IMR-90 (cell line): ENCODE data around the gene TMEM62. TPM values are rescaled to one million over a fixed set of nuclear protein-coding genes. Genes with fewer than 3 reads are reported as not detected.

Experiments
- ATAC-seq: fragments of 200-7000 bp; cut with Tn5 transposase; 2 replicates; pipeline ENCODE4 v1.9.1; 2020; ENCODE audit warnings: low read depth, mild to moderate bottlenecking, moderate library complexity
- BruUV-seq: library from RNA; stranded (reverse); fragments of 400-500 nt; replicated peaks from 2 replicates; lab custom pipeline; 2021; lab: Mats Ljungman, UMichigan
- CTCF ChIA-PET: fragments of 300-600 bp; formaldehyde crosslinking; extraction: SDS; loops from one replicate; lab custom pipeline; 2021; ENCODE audit warnings: antibody characterized with exemption; lab: Yijun Ruan, JAX
- POLR2A ChIA-PET: fragments of 300-600 bp; sonication (Branson Sonifier 250); formaldehyde crosslinking; loops from one replicate; lab custom pipeline; 2022; ENCODE audit warnings: antibody characterized with exemption; ENCODE audit not compliant: unreplicated experiment; lab: Charles Lee
- DNase-seq: peaks from one replicate; pipeline ENCODE4 v3.0.0; 2013
- H2AFZ ChIP-seq: replicated peaks from 2 replicates; pipeline ENCODE3; 2013; ENCODE audit warnings: low read length, mild to moderate bottlenecking; ENCODE audit not compliant: poor library complexity
- H2AK5ac ChIP-seq: 2 replicates; pipeline ENCODE4 v1.6.1; 2013; ENCODE audit warnings: low read depth, low read length, inconsistent platforms
- H2AK9ac ChIP-seq: replicated peaks from 2 replicates; pipeline ENCODE3; 2013; ENCODE audit warnings: mild to moderate bottlenecking, low read depth, low read length, moderate library complexity; ENCODE audit not compliant: poor library complexity
- H2BK120ac ChIP-seq: 2 replicates; pipeline ENCODE4 v1.6.1; 2013; ENCODE audit warnings: low read depth, low read length, inconsistent platforms
- H2BK15ac ChIP-seq: 3 replicates; pipeline ENCODE4 v1.6.1; 2013; ENCODE audit warnings: low read depth, low read length, inconsistent platforms
- H2BK20ac ChIP-seq: 2 replicates; pipeline ENCODE4 v1.6.1; 2013; ENCODE audit warnings: low read depth, mild to moderate bottlenecking, inconsistent platforms, low read length, moderate library complexity
- H2BK5ac ChIP-seq: 2 replicates; pipeline ENCODE4 v1.6.1; 2013; ENCODE audit warnings: mild to moderate bottlenecking, low read depth, low read length, inconsistent platforms; ENCODE audit not compliant: poor library complexity, severe bottlenecking
- H3K14ac ChIP-seq: replicated peaks from 2 replicates; pipeline ENCODE4 v1.6.1; 2013; ENCODE audit warnings: low read depth, low read length, inconsistent platforms
- H3K18ac ChIP-seq: 2 replicates; pipeline ENCODE4 v1.6.1; 2013; ENCODE audit warnings: low read depth, low read length, control low read depth
- H3K23ac ChIP-seq: 2 replicates; pipeline ENCODE4 v1.6.1; 2013; ENCODE audit warnings: low read depth, low read length, inconsistent platforms
- H3K27ac ChIP-seq: 2 replicates; pipeline ENCODE4 v1.5.1; 2013; ENCODE audit warnings: mild to moderate bottlenecking, control low read depth, low read length; ENCODE audit not compliant: insufficient read depth
- H3K27me3 ChIP-seq: 2 replicates; pipeline ENCODE4 v1.6.1; 2013; ENCODE audit warnings: low read length; ENCODE audit not compliant: control insufficient read depth, insufficient read depth
- H3K36me3 ChIP-seq: 2 replicates; pipeline ENCODE4 v1.6.1; 2013; ENCODE audit warnings: low read length, mixed read lengths; ENCODE audit not compliant: control insufficient read depth, insufficient read depth
- H3K4ac ChIP-seq: 2 replicates; pipeline ENCODE4 v1.6.1; 2013; ENCODE audit warnings: low read depth, low read length, inconsistent platforms
- H3K4me1 ChIP-seq: 2 replicates; pipeline ENCODE4 v1.6.1; 2013; ENCODE audit warnings: low read length, mixed read lengths; ENCODE audit not compliant: control insufficient read depth, insufficient read depth
- H3K4me2 ChIP-seq: 2 replicates; pipeline ENCODE4 v1.6.1; 2013; ENCODE audit warnings: low read depth, mild to moderate bottlenecking, control low read depth, low read length, moderate library complexity
- H3K4me3 ChIP-seq: 2 replicates; pipeline ENCODE4 v1.5.1; 2013; ENCODE audit warnings: low read depth, mild to moderate bottlenecking, control low read depth, low read length, moderate library complexity; ENCODE audit not compliant: insufficient read depth
- H3K56ac ChIP-seq: 2 replicates; pipeline ENCODE4 v1.6.1; 2013; ENCODE audit warnings: low read length, inconsistent platforms; ENCODE audit not compliant: insufficient read depth; ENCODE audit errors: extremely low read depth
- H3K79me1 ChIP-seq, 2 experiments: 2 replicates each; pipeline ENCODE4 v1.6.1; 2013; ENCODE audit warnings: low read length in 2 of 2, inconsistent platforms in 1 of 2, low read depth in 1 of 2
- H3K9ac ChIP-seq: 2 replicates; pipeline ENCODE4 v1.6.1; 2013; ENCODE audit warnings: low read depth, low read length, control low read depth
- H3K9me1 ChIP-seq: 2 replicates; pipeline ENCODE4 v1.6.1; 2013; ENCODE audit warnings: low read length, inconsistent platforms; ENCODE audit not compliant: insufficient read depth
- H3K9me3 ChIP-seq: 2 replicates; pipeline ENCODE4 v1.6.1; 2013; ENCODE audit warnings: low read length; ENCODE audit not compliant: control insufficient read depth, insufficient read depth
- H4K20me1 ChIP-seq: 2 replicates; pipeline ENCODE4 v1.6.1; 2013; ENCODE audit warnings: low read length, inconsistent platforms; ENCODE audit not compliant: insufficient read depth
- H4K5ac ChIP-seq: 2 replicates; pipeline ENCODE4 v1.6.1; 2013; ENCODE audit warnings: mild to moderate bottlenecking, low read depth, low read length, control low read depth
- H4K8ac ChIP-seq, 2 experiments: 2 replicates each; pipeline ENCODE4 v1.6.1; 2013; ENCODE audit warnings: low read depth in 2 of 2, low read length in 2 of 2, control low read depth in 1 of 2, inconsistent platforms in 1 of 2
- H4K91ac ChIP-seq: 2 replicates; pipeline ENCODE4 v1.6.1; 2013; ENCODE audit warnings: low read depth, low read length, inconsistent platforms; ENCODE audit not compliant: insufficient read depth
- BHLHE40 ChIP-seq: fragments of 150-350 bp; IDR thresholded peaks from 2 replicates; pipeline ENCODE4 v1.6.1; 2016; ENCODE audit warnings: mild to moderate bottlenecking, low read depth, low read length
- CEBPB ChIP-seq: IDR thresholded peaks from 2 replicates; pipeline ENCODE4 v1.6.1; 2012; ENCODE audit warnings: low read depth, low read length, improper control_type of control experiment
- CHD1 ChIP-seq: IDR thresholded peaks from 2 replicates; pipeline ENCODE4 v1.6.1; 2012; ENCODE audit warnings: low read depth, low read length, improper control_type of control experiment
- CTCF ChIP-seq: conservative IDR thresholded peaks from 2 replicates; pipeline ENCODE4 v1.5.1; 2012; ENCODE audit warnings: mild to moderate bottlenecking, low read depth, low read length, improper control_type of control experiment
- ELK1 ChIP-seq: fragments of 150-350 bp; IDR thresholded peaks from 2 replicates; pipeline ENCODE4 v1.6.1; 2016; ENCODE audit warnings: low read depth, mild to moderate bottlenecking, low read length, moderate library complexity, borderline replicate concordance
- FOS ChIP-seq: fragments of 150-350 bp; IDR thresholded peaks from 2 replicates; pipeline ENCODE4 v1.6.1; 2016; ENCODE audit warnings: low read depth, low read length
- MAFK ChIP-seq: IDR thresholded peaks from 2 replicates; pipeline ENCODE4 v1.6.1; 2012; ENCODE audit warnings: low read depth, low read length, improper control_type of control experiment
- MAZ ChIP-seq: IDR thresholded peaks from 2 replicates; pipeline ENCODE4 v1.6.1; 2012; ENCODE audit warnings: low read depth, mild to moderate bottlenecking, low read length, improper control_type of control experiment, moderate library complexity, borderline replicate concordance
- NFE2L2 ChIP-seq: fragments of 150-350 bp; IDR thresholded peaks from 2 replicates; pipeline ENCODE4 v1.6.1; 2016; ENCODE audit warnings: low read depth, mild to moderate bottlenecking, low read length
- POLR2A ChIP-seq: IDR thresholded peaks from 2 replicates; pipeline ENCODE4 v1.6.1; 2012; ENCODE audit warnings: mild to moderate bottlenecking, low read depth, low read length
- RAD21 ChIP-seq: IDR thresholded peaks from 2 replicates; pipeline ENCODE4 v1.6.1; 2012; ENCODE audit warnings: low read length, improper control_type of control experiment
- RCOR1 ChIP-seq: IDR thresholded peaks from 2 replicates; pipeline ENCODE4 v1.6.1; 2012; ENCODE audit warnings: mild to moderate bottlenecking, low read length, improper control_type of control experiment; ENCODE audit not compliant: insufficient replicate concordance
- RFX5 ChIP-seq: IDR thresholded peaks from 2 replicates; pipeline ENCODE4 v1.8.0; 2012; ENCODE audit warnings: low read depth, mild to moderate bottlenecking, low read length, moderate library complexity
- SMC3 ChIP-seq: fragments of 150-350 bp; IDR thresholded peaks from 2 replicates; pipeline ENCODE4 v1.6.1; 2016; ENCODE audit warnings: low read depth, mild to moderate bottlenecking, antibody characterized with exemption, low read length, moderate library complexity
- USF2 ChIP-seq: fragments of 150-350 bp; IDR thresholded peaks from 2 replicates; pipeline ENCODE4 v1.6.1; 2017; ENCODE audit warnings: mild to moderate bottlenecking, antibody characterized with exemption, low read length, low read depth
- WGBS, 2 experiments: methylation state at CpG; one replicate each; pipeline versions ENCODE4 v1.1.5 to v1.1.7; 2013; ENCODE audit warnings: missing lambda C conversion rate in 2 of 2; ENCODE audit not compliant: insufficient read length in 1 of 2; ENCODE audit errors: extremely low coverage in 2 of 2; 5-methylcytosine and 5-hydroxymethylcytosine counted together
- dilution Hi-C: fragments of 300-500 bp; cut with HindIII; formaldehyde crosslinking; loops from one replicate; pipeline ENCODE4 v1.14.3; 2018; ENCODE audit warnings: low sequenced_read_pairs; ENCODE audit not compliant: unreplicated experiment
- in situ Hi-C: fragments of 300-500 bp; cut with MboI; formaldehyde crosslinking; loops from 3 replicates; pipeline ENCODE4 v1.14.3; 2019; ENCODE audit warnings: low sequenced_read_pairs, inconsistent platforms, mixed read lengths
- intact Hi-C: fragments of 100-400 bp; cut with micrococcal nuclease; formaldehyde crosslinking; loops from 2 replicates; pipeline ENCODE4 v1.10.0; 2022
- polyA plus RNA-seq, 3 experiments: library from polyadenylated mRNA; depleted of rRNA; stranded (reverse); fragments of >200 nt; gene quantifications; 2 replicates each; pipeline ENCODE4 v1.2.3, GENCODE V29; 2012; ENCODE audit warnings: low replicate concordance in 1 of 3
- total RNA-seq: library from RNA; depleted of rRNA; stranded (reverse); fragments of >200 nt; gene quantifications from 2 replicates; pipeline ENCODE4 v1.2.3, GENCODE V29; 2012

The TMEM62 gene
- total and polyA plus RNA-seq, 2 of the 4 experiments (the other 2 are of a cell fraction) = 3.7 to 5.6 TPM

GRCh38 chr15:43206054-43206453 lies 72.7 kb downstream of the TMEM62 start (continued):
- TF ChIP-seq RFX5 = no peak
- TF ChIP-seq MAZ = no peak
- no peak for TF ChIP-seq CHD1

- Histone ChIP-seq H3K36me3 (no peaks in the 10 kb centered on the region), H2AFZ (no peak overlapping the region), H2AK9ac (no peak overlapping the region), H3K14ac (no peak overlapping the region), H2AK5ac (no peak overlapping the region), H3K79me1 (no peaks in the 10 kb centered on the region), H3K56ac (no peak overlapping the region), H3K9me1 (no peaks in the 10 kb centered on the region; the same call in 1 of the 2 replicates), H3K4ac (no peak overlapping the region), H3K27ac (no peak overlapping the region), H3K4me3 (no peak overlapping the region), H4K91ac (no peak overlapping the region), H2BK20ac (no peak overlapping the region), H3K4me1 (no peaks in the 10 kb centered on the region), H3K4me2 (no peak overlapping the region), H3K23ac (no peak overlapping the region), H3K9ac (no peak overlapping the region), H4K5ac (no peak overlapping the region), H4K8ac (no peak overlapping the region), H3K18ac (no peak overlapping the region), H4K20me1 (no peaks in the 10 kb centered on the region), H2BK5ac (no peak overlapping the region), H3K27me3 (peaks cover 63% of the 10 kb centered on the region), H2BK15ac (no peak overlapping the region), H2BK120ac (no peak overlapping the region), H3K9me3 (no peaks in the 10 kb centered on the region)
- intact Hi-C loops (no loop called here), in situ Hi-C loops (no loop called here), dilution Hi-C loops (no loop called here)
- TF ChIP-seq CEBPB = no peak
- no peak for TF ChIP-seq RFX5
- no peak for TF ChIP-seq NFE2L2
- no peak for TF ChIP-seq BHLHE40
- no peak for TF ChIP-seq MAFK
- TF ChIP-seq CTCF = no peak
- TF ChIP-seq ELK1 = no peak
- no peak for TF ChIP-seq RAD21
- TF ChIP-seq FOS = no peak
- no peak for TF ChIP-seq CHD1
- TF ChIP-seq MAZ = no peak
- TF ChIP-seq USF2 = no peak
- TF ChIP-seq RCOR1 = no peak
- TF ChIP-seq POLR2A = no peak
- no peak for TF ChIP-seq SMC3
- 100% methylated on average over 2 of the region's 9 CpGs; no CpG with 5 or more reads in 1 of the 2 experiments for WGBS, 2 experiments
- POLR2A ChIA-PET = no interaction called here
- ATAC-seq (no peak), DNase-seq (no peak)
- CTCF ChIA-PET = no interaction called here
- no TSS peak for BruUV-seq
Observed at GRCh38 chr15:43207024-43207423, 73.6 kb downstream of the TMEM62 start.
